ENCODE data around the gene UTP18.
"Not testable (repeated sequence)": the region's sequence is repeated elsewhere in the genome, so short reads cannot be mapped to it uniquely, and the experiment has no call there.

The UTP18 gene

DNA sequence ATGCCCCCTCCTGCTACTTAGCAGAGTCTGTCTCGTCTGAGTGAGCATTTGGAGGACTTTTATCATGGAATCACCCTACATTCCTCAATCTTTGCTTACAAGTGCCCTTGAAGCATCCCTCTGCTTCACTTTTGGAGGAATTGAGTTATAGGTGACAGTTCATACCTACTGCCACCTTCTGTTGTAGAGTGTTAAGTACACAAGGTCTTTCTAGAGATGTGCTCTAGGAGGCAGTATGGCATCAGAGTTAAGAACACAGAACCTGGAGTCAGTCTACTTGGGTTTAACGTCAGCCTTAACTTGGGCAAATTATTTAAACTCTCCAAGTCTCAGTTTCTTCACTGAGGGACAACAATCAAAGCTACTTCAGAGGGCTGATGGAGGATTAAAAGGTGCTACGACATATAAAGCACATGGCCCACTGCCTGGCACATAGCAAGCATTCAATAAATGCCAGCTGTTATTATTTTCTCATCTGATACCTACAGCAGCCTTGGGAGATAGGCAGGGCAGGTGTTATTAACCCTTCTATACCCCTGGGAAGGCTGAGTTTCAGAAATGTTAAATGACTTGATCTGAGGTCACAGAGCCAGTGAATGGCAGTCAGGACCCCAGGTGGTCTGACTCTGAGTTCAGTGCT lies 62.2 kb downstream of the UTP18 start:
- no peak for DNase-seq (ENCODE audit: extremely low spot score)
- ChIA-PET CTCF (interaction anchor here (1.1 to 1.3 kb wide), 2 partner anchors 29 to 31 kb away, joined by 3 read pairs; no protein-coding TSS in a partner anchor), POLR2A (no interaction called here)
- TF ChIP-seq, protein P1, sequence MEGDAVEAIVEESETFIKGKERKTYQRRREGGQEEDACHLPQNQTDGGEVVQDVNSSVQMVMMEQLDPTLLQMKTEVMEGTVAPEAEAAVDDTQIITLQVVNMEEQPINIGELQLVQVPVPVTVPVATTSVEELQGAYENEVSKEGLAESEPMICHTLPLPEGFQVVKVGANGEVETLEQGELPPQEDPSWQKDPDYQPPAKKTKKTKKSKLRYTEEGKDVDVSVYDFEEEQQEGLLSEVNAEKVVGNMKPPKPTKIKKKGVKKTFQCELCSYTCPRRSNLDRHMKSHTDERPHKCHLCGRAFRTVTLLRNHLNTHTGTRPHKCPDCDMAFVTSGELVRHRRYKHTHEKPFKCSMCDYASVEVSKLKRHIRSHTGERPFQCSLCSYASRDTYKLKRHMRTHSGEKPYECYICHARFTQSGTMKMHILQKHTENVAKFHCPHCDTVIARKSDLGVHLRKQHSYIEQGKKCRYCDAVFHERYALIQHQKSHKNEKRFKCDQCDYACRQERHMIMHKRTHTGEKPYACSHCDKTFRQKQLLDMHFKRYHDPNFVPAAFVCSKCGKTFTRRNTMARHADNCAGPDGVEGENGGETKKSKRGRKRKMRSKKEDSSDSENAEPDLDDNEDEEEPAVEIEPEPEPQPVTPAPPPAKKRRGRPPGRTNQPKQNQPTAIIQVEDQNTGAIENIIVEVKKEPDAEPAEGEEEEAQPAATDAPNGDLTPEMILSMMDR (IDR thresholded peaks at IDR 0.05; ENCODE audit: control extremely low read depth, extremely low read depth, low read depth, missing control alignments), result peak; percentile 53

DNA sequence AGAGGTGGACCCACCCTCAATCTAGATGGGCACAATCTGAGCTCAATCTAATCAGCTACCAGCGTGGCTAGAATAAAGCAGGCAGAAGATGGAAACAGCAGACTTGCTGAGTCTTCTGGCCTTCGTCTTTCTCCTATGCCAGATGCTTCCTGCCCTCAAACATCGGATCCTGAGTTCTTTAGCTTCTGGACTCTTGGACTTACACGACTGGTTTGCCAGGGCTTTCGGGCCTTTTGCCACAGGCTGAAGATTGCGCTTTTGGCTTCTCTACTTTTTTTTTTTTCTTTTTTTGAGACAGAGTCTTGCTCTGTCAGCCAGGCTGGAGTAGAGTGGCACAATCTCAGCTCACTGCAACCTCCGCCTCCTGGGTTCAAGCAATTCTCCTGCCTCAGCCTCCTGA lies 65.1 kb downstream of the UTP18 start:
- TF ChIP-seq, protein P1 (IDR thresholded peaks at IDR 0.05; ENCODE audit: control extremely low read depth, extremely low read depth, low read depth, missing control alignments), result no peak
- ChIA-PET POLR2A (no interaction called here), CTCF (interaction anchor here (1.1 to 1.4 kb wide), 2 partner anchors 9 to 26 kb away, joined by 3 to 4 read pairs; no protein-coding TSS in a partner anchor)
- no peak for DNase-seq (ENCODE audit: extremely low spot score)

DNA sequence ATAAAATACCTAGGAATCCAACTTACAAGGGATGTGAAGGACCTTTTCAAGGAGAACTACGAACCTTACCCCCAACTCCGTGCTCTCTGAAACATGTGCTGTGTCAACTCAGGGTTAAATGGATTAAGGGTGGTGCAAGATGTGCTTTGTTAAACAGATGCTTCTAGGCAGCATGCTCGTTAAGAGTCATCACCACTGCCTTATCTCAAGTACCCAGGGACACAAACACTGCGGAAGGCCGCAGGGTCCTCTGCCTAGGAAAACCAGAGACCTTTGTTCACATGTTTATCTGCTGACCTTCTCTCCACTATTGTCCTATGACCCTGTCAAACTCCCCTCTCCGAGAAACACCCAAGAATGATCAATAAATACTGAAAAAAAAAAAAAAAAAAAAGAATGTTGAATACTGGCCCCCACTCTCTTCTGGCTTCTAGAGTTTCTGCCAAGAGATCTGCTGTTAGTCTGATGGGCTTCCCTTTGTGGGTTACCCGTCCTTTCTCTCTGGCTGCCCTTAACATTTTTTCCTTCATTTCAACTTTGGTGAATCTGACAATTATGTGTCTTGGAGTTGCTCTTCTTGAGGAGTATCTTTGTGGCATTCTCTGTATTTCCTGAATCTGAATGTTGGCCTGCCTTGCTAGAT lies 70.6 kb downstream of the UTP18 start:
- DNase-seq (ENCODE audit: extremely low spot score); POLR2A ChIA-PET; CTCF ChIA-PET: not testable (repeated sequence)

DNA sequence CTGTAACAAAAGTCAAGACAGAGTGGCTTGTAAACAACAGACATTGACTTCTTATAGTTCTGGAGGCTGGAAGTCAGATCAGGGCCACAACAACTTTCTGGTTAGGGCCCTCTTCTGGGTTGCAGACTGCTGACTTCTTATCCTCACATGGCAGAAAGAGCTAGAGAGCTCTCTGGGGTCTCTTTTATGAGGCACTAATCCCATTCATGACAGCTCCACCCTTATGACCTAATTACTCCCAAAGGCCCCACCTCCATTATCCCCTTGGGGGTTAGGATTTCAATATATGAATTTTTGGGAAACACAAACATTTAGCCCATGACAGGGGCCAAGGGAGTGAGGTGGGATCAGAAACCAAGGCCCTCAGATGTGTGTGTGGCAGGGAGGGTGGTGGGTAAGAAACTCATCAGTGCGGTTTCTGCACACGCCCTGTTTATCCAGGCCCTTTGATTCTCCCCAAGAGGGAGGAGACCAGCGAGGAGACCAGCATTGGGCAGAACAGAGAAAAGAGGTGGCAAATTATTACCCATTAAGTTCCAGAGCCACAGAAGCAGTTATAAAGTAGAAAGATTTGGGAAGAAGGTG lies 74.8 kb downstream of the UTP18 start:
- CTCF ChIA-PET, result interaction anchor here (1.0 to 1.9 kb wide), 2 partner anchors 10 to 38 kb away, joined by 3 to 5 read pairs; no protein-coding TSS in a partner anchor
- POLR2A ChIA-PET, result no interaction called here
- no peak for DNase-seq (ENCODE audit: extremely low spot score)
- TF ChIP-seq, protein P1 (IDR thresholded peaks at IDR 0.05; ENCODE audit: control extremely low read depth, extremely low read depth, low read depth, missing control alignments), result no peak

DNA sequence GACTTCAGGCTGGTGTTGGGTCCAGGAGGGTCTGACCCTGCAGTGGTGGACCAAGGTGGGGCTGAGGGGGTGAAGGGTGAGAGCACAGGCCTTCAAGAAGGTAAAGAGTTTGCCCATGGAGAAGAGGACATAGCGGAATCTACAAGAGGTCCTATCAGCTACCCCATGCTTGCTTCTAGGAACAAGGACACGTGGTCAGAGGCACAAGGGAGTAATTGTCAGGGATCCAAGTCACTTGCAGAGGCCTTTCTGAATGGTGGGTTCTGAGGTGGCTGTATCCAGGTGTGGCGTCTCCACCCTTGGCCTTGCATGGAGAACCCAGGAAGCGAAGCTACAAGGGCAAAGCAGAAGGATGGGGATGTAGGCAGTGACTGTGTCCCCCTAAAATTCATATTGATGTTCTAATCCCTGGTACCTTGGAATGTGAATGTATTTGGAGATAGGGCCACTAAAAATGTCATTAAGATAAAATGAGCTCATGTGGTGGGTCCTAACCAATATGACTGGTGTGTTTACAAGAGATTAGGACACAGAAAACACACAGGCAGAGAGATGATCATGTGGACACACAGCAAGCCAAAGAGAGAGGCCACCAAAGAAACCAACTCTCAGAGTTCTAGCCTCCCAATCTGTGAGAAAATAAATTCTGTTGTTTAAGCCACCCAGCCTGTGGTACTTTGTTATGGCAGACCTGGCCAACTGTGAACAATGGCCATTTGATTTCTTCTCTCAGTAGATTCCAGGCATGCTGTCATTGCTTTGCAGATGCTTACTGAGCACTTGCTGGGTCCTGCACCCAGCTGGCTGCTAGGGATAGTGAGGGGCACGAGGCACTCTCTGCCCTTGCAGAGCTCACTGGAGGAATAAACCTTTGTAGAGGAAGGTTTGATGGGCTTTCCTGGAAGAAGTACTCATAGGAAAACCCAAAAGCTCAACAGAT lies 75.8 kb downstream of the UTP18 start:
- ChIA-PET POLR2A (no interaction called here), CTCF (interaction anchor here (1.3 kb wide), 1 partner anchor 126 kb away, joined by 3 read pairs; no protein-coding TSS in a partner anchor)
- no peak for DNase-seq (ENCODE audit: extremely low spot score)
- TF ChIP-seq, protein P1 (IDR thresholded peaks at IDR 0.05; ENCODE audit: control extremely low read depth, extremely low read depth, low read depth, missing control alignments), result no peak

DNA sequence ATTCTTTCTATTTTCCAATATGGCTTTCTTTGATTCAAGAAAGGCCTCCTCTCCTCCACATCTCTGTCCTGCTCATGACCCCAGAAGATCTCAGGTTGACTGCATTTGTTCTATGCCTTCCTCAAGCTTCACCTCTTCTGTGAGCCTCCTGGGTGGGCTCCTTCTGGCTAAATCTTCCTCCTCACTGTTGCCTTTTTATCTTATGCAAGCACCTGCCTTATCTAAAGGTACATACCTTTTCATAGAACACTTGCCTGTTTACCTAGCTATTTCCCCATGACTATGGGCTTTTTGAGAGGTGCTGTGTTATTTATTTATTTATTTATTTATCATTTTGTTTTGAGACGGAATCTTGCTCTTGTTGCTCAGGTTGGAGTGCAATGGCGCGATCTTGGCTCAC lies 81.1 kb downstream of the UTP18 start:
- TF ChIP-seq, protein P1 (IDR thresholded peaks at IDR 0.05; ENCODE audit: control extremely low read depth, extremely low read depth, low read depth, missing control alignments), result no peak
- ChIA-PET POLR2A (no interaction called here), CTCF (no interaction called here)
- DNase-seq (ENCODE audit: extremely low spot score), result no peak
